MM.1S (cell line): ENCODE results near the gene SPESP1.

ENCODE experiments used
- CTCF ChIP-seq: fragments of 300-600 bp; sonication (generic); IDR thresholded peaks from 2 replicates; pipeline ENCODE4 v1.5.1; 2016; ENCODE audit warnings: antibody characterized with exemption, low read length, mixed read lengths
- EZH2 ChIP-seq: fragments of 300-600 bp; sonication (generic); optimal IDR thresholded peaks from 2 replicates; pipeline ENCODE3; 2017; ENCODE audit warnings: low read depth, mild to moderate bottlenecking, antibody characterized with exemption, low read length, mixed read lengths
- EZH2phosphoT487 ChIP-seq: fragments of 300-600 bp; sonication (generic); IDR thresholded peaks from 2 replicates; pipeline ENCODE4 v1.6.1; 2018; ENCODE audit warnings: antibody characterized with exemption, low read length

- TF ChIP-seq EZH2phosphoT487 (no peak), EZH2 (no peak), CTCF (no peak)
These were observed 61.4 kb downstream of the SPESP1 start for GRCh38 chr15:68991723-68992122.
